Sigmoid colon (tissue), 7 donors: ENCODE results near the gene EMP1. TPM values are rescaled to one million over a fixed set of nuclear protein-coding genes. Genes with fewer than 3 reads are reported as not detected.

ENCODE experiments used
- DNase-seq: peaks from one replicate; pipeline ENCODE4 v3.0.0-alpha.2; 2019
- H3K27ac ChIP-seq, 4 donors: fragments of 200-600 bp; sonication (generic); one replicate each; pipeline ENCODE4 v1.5.1; 2016 to 2019; ENCODE audit warnings: mild to moderate bottlenecking in 1 of 4
- H3K27me3 ChIP-seq, 3 donors: fragments of 200-600 bp; sonication (generic); one replicate each; pipeline ENCODE4 v1.5.1; 2019; ENCODE audit warnings: mild to moderate bottlenecking in 1 of 3
- H3K36me3 ChIP-seq, 4 donors: fragments of 200-600 bp; sonication (generic); one replicate each; pipeline ENCODE4 v1.5.1; 2016 to 2019
- H3K4me1 ChIP-seq, 4 donors: fragments of 200-600 bp; sonication (generic); one replicate each; pipeline ENCODE4 v1.5.1; 2017 to 2019
- H3K4me3 ChIP-seq, 4 donors: fragments of 200-600 bp; sonication (generic); one replicate each; pipeline ENCODE4 v1.5.1; 2017 to 2019; ENCODE audit warnings: mild to moderate bottlenecking in 2 of 4, moderate library complexity in 1 of 4
- H3K9me3 ChIP-seq, 4 donors: fragments of 200-600 bp in 3 of 4; sonication (generic) in 3 of 4; one replicate each; pipeline versions ENCODE4 v1.5.1 to v1.6.1; 2013 to 2019
- EP300 ChIP-seq, 4 donors: sonication (generic); formaldehyde crosslinking; IDR thresholded peaks; one replicate each; pipeline ENCODE4 v1.6.1; 2017; ENCODE audit warnings: antibody characterized with exemption in 4 of 4
- POLR2A ChIP-seq, 2 donors: fragments of 450-650 bp; IDR thresholded peaks; one replicate each; pipeline ENCODE4 v1.6.1; 2016; ENCODE audit warnings: antibody characterized with exemption in 2 of 2, mild to moderate bottlenecking in 2 of 2, moderate library complexity in 2 of 2
- POLR2AphosphoS5 ChIP-seq, 4 donors: sonication (generic); formaldehyde crosslinking; IDR thresholded peaks; one replicate each; pipeline ENCODE4 v1.6.1; 2017; ENCODE audit warnings: antibody characterized with exemption in 4 of 4
- WGBS, 2 donors: extraction: QIAGEN DNeasy Blood & Tissue Kit; methylation state at CpG; one replicate each; pipeline ENCODE4 v1.1.7; 2013; 5-methylcytosine and 5-hydroxymethylcytosine counted together
- intact Hi-C: fragments of 100-400 bp; cut with DNase I; formaldehyde crosslinking; loops from one replicate; pipeline ENCODE4 v1.15.1; 2023
- polyA plus RNA-seq, 3 donors: library from polyadenylated mRNA; stranded (reverse); fragments of 200-250 nt; gene quantifications; one replicate each; pipeline ENCODE4 v1.2.3, GENCODE V29; 2013
- total RNA-seq, 4 donors: library from RNA; depleted of rRNA; stranded (reverse); fragments of >200 nt; gene quantifications; one replicate each; pipeline ENCODE4 v1.1.0, GENCODE V29; 2016
- TF ChIP-seq, protein P1 (sequence below), 4 experiments: fragments of 450-650 bp in 3 of 4; fragments of 200-600 bp in 1 of 4; IDR thresholded peaks; one replicate each; pipeline ENCODE4 v1.5.1; 2016 to 2019; ENCODE audit warnings: antibody characterized with exemption in 4 of 4, mild to moderate bottlenecking in 3 of 4, moderate library complexity in 2 of 4
- donor health status: healthy with polysubstance abuse.
- donor health status: Bipolar disorder and iron deficiency.
- donor health status: healthy.

Gene EMP1
- total and polyA plus RNA-seq, 7 donors: 25.8 to 172 (median 85.5) TPM

GRCh38 chr12:13197526-13198143 lies 1.1 kb downstream of the EMP1 start:
- intact Hi-C loops: loop anchor here (5.0 kb wide), 1 partner anchor 95 kb away; the partner anchor contains the start of gene GSG1
- TF ChIP-seq POLR2AphosphoS5 (IDR thresholded peaks at IDR 0.05) (peak in 3 of 4 donors; percentile 34 to 44 (median 43)), EP300 (IDR thresholded peaks at IDR 0.05) (no peak), POLR2A (IDR thresholded peaks at IDR 0.05) (peak in 1 of 2 donors; percentile 24)
- TF ChIP-seq, protein P1, sequence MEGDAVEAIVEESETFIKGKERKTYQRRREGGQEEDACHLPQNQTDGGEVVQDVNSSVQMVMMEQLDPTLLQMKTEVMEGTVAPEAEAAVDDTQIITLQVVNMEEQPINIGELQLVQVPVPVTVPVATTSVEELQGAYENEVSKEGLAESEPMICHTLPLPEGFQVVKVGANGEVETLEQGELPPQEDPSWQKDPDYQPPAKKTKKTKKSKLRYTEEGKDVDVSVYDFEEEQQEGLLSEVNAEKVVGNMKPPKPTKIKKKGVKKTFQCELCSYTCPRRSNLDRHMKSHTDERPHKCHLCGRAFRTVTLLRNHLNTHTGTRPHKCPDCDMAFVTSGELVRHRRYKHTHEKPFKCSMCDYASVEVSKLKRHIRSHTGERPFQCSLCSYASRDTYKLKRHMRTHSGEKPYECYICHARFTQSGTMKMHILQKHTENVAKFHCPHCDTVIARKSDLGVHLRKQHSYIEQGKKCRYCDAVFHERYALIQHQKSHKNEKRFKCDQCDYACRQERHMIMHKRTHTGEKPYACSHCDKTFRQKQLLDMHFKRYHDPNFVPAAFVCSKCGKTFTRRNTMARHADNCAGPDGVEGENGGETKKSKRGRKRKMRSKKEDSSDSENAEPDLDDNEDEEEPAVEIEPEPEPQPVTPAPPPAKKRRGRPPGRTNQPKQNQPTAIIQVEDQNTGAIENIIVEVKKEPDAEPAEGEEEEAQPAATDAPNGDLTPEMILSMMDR (IDR thresholded peaks at IDR 0.05): no peak
- WGBS, 2 donors: 38 to 62% methylated on average over 9 of the region's 9 CpGs
- H3K36me3 ChIP-seq: no peaks in the 10 kb centered on the region
- peak; percentile 84 for DNase-seq
- H3K9me3 ChIP-seq: no peaks in the 10 kb centered on the region
- peak overlapping the region; percentile 74 to 88 (median 78) for H3K27ac ChIP-seq
- H3K4me1 ChIP-seq: peaks cover 0 to 32% (median 21%) of the 10 kb centered on the region in 4 donors
- H3K27me3 ChIP-seq: no peaks in the 10 kb centered on the region
- H3K4me3 ChIP-seq: peak overlapping the region; percentile 34 to 50 (median 44)

DNA sequence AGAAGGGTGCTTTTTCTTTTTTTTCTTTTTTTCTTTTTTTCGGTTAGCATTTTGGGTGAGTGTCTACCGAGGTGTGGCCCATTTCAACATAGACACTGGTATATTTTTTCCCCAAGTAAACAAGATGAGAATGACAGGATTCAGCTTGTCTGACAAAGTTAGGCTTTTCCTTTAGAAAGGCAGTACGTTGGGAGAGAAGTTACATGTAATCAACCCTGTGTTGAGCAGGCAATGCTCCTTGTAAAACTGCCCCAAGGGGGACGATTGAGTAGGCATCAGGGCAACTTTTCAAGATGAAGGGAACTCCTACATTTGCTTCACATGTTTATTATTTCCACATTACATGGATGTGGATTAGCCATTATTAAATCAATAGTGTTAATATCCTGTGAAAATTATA lies 1.7 kb downstream of the EMP1 start:
- Histone ChIP-seq H3K4me3 (peak overlapping the region; percentile 34 to 50 (median 44)), H3K27ac (peak overlapping the region; percentile 74 to 88 (median 78)), H3K9me3 (no peaks in the 10 kb centered on the region), H3K4me1 (peaks cover 0 to 38% (median 23%) of the 10 kb centered on the region in 4 donors), H3K36me3 (no peaks in the 10 kb centered on the region), H3K27me3 (no peaks in the 10 kb centered on the region)
- intact Hi-C loops: loop anchor here (5.0 kb wide), 1 partner anchor 96 kb away; the partner anchor contains the start of gene GSG1
- TF ChIP-seq POLR2AphosphoS5 (IDR thresholded peaks at IDR 0.05) (no peak), POLR2A (IDR thresholded peaks at IDR 0.05) (no peak), EP300 (IDR thresholded peaks at IDR 0.05) (no peak)
- TF ChIP-seq, protein P1 (IDR thresholded peaks at IDR 0.05): no peak
- DNase-seq: no peak
- 56 to 63% methylated on average over 4 of the region's 4 CpGs for WGBS, 2 donors

DNA sequence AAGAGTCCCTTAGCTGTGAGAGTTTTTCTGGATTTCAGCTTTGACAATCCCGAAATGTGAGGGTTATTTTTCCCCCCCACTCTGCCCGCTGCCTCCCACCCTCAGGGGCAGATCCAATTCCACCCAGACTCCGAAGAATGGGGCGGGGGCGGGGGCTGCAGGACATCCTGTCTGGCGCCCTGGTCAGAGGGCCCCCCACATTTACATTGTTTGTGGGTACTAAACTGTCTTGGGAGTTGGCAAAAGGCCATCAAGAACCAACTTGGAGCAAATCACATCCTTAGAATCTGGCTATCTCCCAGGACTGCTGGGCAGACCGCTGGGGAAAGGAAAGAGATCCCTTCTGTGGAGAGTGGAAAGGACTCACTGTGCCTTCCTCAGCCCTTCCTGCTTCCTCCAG lies 2.4 kb downstream of the EMP1 start:
- TF ChIP-seq, protein P1 (IDR thresholded peaks at IDR 0.05): no peak
- Histone ChIP-seq H3K36me3 (no peaks in the 10 kb centered on the region), H3K27me3 (no peaks in the 10 kb centered on the region), H3K9me3 (no peaks in the 10 kb centered on the region), H3K4me3 (peak overlapping the region in 3 of 4 donors; percentile 40 to 50 (median 47)), H3K27ac (peak overlapping the region; percentile 74 to 88 (median 78)), H3K4me1 (peaks cover 0 to 43% (median 23%) of the 10 kb centered on the region in 4 donors)
- intact Hi-C loops: loop anchor here (5.0 kb wide), 1 partner anchor 97 kb away; the partner anchor contains the start of gene GSG1
- DNase-seq: no peak
- 77 to 84% methylated on average over 7 of the region's 7 CpGs for WGBS, 2 donors

DNA sequence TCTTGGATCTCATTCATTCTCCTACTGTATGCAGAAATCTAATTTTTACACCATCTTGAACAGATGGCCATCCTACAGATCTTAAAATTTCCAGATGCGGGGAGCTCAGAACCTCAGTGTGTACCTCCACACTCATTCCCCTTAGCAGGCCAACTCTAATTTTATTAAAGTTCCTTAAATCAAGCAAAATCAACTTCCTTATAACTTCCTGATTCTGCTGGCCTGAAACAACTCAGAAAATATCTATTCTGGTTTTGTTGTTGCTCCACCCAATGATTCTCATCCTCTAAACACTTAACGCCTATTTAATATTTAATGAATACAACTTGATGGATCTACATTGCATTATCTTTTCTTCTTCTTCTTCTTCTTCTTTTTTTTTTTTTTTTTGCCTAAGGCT lies 3.1 kb downstream of the EMP1 start:
- Histone ChIP-seq H3K36me3 (no peaks in the 10 kb centered on the region), H3K27me3 (no peaks in the 10 kb centered on the region), H3K27ac (peak overlapping the region in 3 of 4 donors; percentile 74 to 88 (median 79)), H3K4me3 (peak overlapping the region in 3 of 4 donors; percentile 40 to 50 (median 47)), H3K9me3 (no peaks in the 10 kb centered on the region), H3K4me1 (peaks cover 0 to 47% (median 23%) of the 10 kb centered on the region in 4 donors)
- DNase-seq: no peak
- intact Hi-C loops: loop anchor here (5.0 kb wide), 1 partner anchor 97 kb away; the partner anchor contains the start of gene GSG1
- 77 to 88% methylated on average over 2 of the region's 2 CpGs for WGBS, 2 donors
- TF ChIP-seq, protein P1 (IDR thresholded peaks at IDR 0.05): no peak
- TF ChIP-seq POLR2A (IDR thresholded peaks at IDR 0.05) (no peak), EP300 (IDR thresholded peaks at IDR 0.05) (no peak), POLR2AphosphoS5 (IDR thresholded peaks at IDR 0.05) (no peak)
